Caco-2 (cell line): ENCODE results near the gene SLX9. TPM values are rescaled to one million over a fixed set of nuclear protein-coding genes. Genes with fewer than 3 reads are reported as not detected.

ENCODE experiments used
- BruUV-seq: library from RNA; stranded (reverse); fragments of 400-500 nt; replicated peaks from 2 replicates; lab custom pipeline; 2021; lab: Mats Ljungman, UMichigan
- CTCF ChIA-PET: fragments of 300-600 bp; sonication (Branson Sonifier 250); formaldehyde crosslinking; loops from one replicate; lab custom pipeline; 2022; ENCODE audit warnings: antibody characterized with exemption; lab: Charles Lee
- POLR2A ChIA-PET: fragments of 300-600 bp; sonication (Branson Sonifier 250); formaldehyde crosslinking; loops from one replicate; lab custom pipeline; 2022; ENCODE audit warnings: antibody characterized with exemption; lab: Charles Lee
- DNase-seq, 2 experiments: peaks; one replicate each; pipeline versions ENCODE4 v3.0.0 to v3.0.0-alpha.2; 2020 to 2022
- H3K27me3 ChIP-seq: replicated peaks from 2 replicates; pipeline ENCODE4 v1.6.0; 2011; ENCODE audit warnings: low read length; ENCODE audit not compliant: control insufficient read depth, insufficient read depth
- H3K36me3 ChIP-seq: 2 replicates; pipeline ENCODE4 v1.5.1; 2011; ENCODE audit warnings: low read length; ENCODE audit not compliant: control insufficient read depth, insufficient read depth
- H3K4me1 ChIP-seq: fragments of 250-450 bp; sonication (Bioruptor Pico); 2 replicates; pipeline ENCODE4 v1.5.1; 2020; ENCODE audit warnings: mild to moderate bottlenecking
- H3K4me3 ChIP-seq: 2 replicates; pipeline ENCODE4 v1.5.1; 2011; ENCODE audit warnings: low read depth, mild to moderate bottlenecking, control low read depth, low read length
- H3K9me3 ChIP-seq: fragments of 250-450 bp; sonication (Bioruptor Pico); 2 replicates; pipeline ENCODE4 v1.5.1; 2020; ENCODE audit warnings: mild to moderate bottlenecking, moderate library complexity
- H3K27ac Mint-ChIP-seq: one replicate; pipeline ENCODE4 v1.8.0; 2022; ENCODE audit warnings: mixed read lengths; ENCODE audit not compliant: unreplicated experiment
- H3K27me3 Mint-ChIP-seq: one replicate; pipeline ENCODE4 v1.8.0; 2022; ENCODE audit warnings: mixed read lengths; ENCODE audit not compliant: insufficient read depth, unreplicated experiment
- H3K36me3 Mint-ChIP-seq: one replicate; pipeline ENCODE4 v1.8.0; 2022; ENCODE audit warnings: mild to moderate bottlenecking, mixed read lengths; ENCODE audit not compliant: insufficient read depth, unreplicated experiment
- H3K4me1 Mint-ChIP-seq: one replicate; pipeline ENCODE4 v1.8.0; 2022; ENCODE audit warnings: low read depth, mixed read lengths; ENCODE audit not compliant: unreplicated experiment
- H3K4me3 Mint-ChIP-seq: one replicate; pipeline ENCODE4 v1.8.0; 2022; ENCODE audit warnings: mild to moderate bottlenecking, moderate library complexity, mixed read lengths; ENCODE audit not compliant: unreplicated experiment
- H3K9me3 Mint-ChIP-seq: one replicate; pipeline ENCODE4 v1.8.0; 2022; ENCODE audit warnings: mixed read lengths; ENCODE audit not compliant: unreplicated experiment
- intact Hi-C: fragments of 100-400 bp; cut with micrococcal nuclease; formaldehyde crosslinking; loops from one replicate; pipeline ENCODE4 v1.10.0; 2022; ENCODE audit not compliant: unreplicated experiment
- total RNA-seq: library from RNA; stranded (reverse); gene quantifications from 2 replicates; pipeline ENCODE4 v1.2.3, GENCODE V29; 2022
- TF ChIP-seq, protein P1 (sequence below), 2 experiments: fragments of 200-600 bp in 1 of 2; IDR thresholded peaks; 1 replicate in 1 of 2; 2 replicates in 1 of 2; pipeline versions ENCODE4 v1.5.1 to v1.8.0; 2011 to 2022; ENCODE audit warnings: antibody characterized with exemption in 1 of 2, control low read depth in 1 of 2, inconsistent platforms in 1 of 2, low read depth in 1 of 2, low read length in 1 of 2, mild to moderate bottlenecking in 1 of 2, moderate library complexity in 1 of 2; ENCODE audit not compliant: insufficient read depth in 1 of 2, severe bottlenecking in 1 of 2, unreplicated experiment in 1 of 2

Gene SLX9
- total RNA-seq, 1 experiment from 2014 or later, result 62.1 TPM

DNA sequence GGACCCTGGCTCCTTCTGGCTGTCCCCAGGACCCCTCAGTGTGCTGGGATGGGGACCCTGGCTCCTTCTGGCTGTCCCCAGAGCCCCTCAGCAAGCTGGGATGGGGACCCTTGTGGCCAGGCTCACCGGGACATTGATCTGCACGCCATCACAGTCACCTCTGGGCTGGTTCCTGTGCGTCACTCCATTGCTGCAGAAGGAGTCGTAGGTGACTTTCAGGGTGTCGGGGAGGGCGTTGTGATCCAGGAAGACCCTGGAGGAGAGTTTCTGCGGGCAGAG, 46.6 kb upstream of the SLX9 start:
- POLR2A ChIA-PET, result no interaction called here
- Mint-ChIP-seq H3K4me3 (no peak overlapping the region), H3K27me3 (peaks cover 4% of the 10 kb centered on the region), H3K4me1 (no peaks in the 10 kb centered on the region), H3K36me3 (no peaks in the 10 kb centered on the region), H3K27ac (no peak overlapping the region), H3K9me3 (no peaks in the 10 kb centered on the region)
- DNase-seq, result no peak
- Histone ChIP-seq H3K4me1 (no peaks in the 10 kb centered on the region), H3K36me3 (no peaks in the 10 kb centered on the region), H3K27me3 (no peaks in the 10 kb centered on the region), H3K9me3 (no peaks in the 10 kb centered on the region), H3K4me3 (no peak overlapping the region)
- CTCF ChIA-PET, result interaction anchor here (2.9 kb wide), 1 partner anchor 38 kb away, joined by 11 read pairs; no protein-coding TSS in a partner anchor
- no TSS peak for BruUV-seq
- intact Hi-C loops, result loop anchor here (2.0 kb wide), 1 partner anchor 40 kb away; no protein-coding TSS in a partner anchor
- TF ChIP-seq, protein P1, sequence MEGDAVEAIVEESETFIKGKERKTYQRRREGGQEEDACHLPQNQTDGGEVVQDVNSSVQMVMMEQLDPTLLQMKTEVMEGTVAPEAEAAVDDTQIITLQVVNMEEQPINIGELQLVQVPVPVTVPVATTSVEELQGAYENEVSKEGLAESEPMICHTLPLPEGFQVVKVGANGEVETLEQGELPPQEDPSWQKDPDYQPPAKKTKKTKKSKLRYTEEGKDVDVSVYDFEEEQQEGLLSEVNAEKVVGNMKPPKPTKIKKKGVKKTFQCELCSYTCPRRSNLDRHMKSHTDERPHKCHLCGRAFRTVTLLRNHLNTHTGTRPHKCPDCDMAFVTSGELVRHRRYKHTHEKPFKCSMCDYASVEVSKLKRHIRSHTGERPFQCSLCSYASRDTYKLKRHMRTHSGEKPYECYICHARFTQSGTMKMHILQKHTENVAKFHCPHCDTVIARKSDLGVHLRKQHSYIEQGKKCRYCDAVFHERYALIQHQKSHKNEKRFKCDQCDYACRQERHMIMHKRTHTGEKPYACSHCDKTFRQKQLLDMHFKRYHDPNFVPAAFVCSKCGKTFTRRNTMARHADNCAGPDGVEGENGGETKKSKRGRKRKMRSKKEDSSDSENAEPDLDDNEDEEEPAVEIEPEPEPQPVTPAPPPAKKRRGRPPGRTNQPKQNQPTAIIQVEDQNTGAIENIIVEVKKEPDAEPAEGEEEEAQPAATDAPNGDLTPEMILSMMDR (IDR thresholded peaks at IDR 0.05; ENCODE audit: insufficient read depth in 1 of 2, low read depth in 1 of 2, low read length in 1 of 2, severe bottlenecking in 1 of 2, unreplicated experiment in 1 of 2), result no peak

DNA sequence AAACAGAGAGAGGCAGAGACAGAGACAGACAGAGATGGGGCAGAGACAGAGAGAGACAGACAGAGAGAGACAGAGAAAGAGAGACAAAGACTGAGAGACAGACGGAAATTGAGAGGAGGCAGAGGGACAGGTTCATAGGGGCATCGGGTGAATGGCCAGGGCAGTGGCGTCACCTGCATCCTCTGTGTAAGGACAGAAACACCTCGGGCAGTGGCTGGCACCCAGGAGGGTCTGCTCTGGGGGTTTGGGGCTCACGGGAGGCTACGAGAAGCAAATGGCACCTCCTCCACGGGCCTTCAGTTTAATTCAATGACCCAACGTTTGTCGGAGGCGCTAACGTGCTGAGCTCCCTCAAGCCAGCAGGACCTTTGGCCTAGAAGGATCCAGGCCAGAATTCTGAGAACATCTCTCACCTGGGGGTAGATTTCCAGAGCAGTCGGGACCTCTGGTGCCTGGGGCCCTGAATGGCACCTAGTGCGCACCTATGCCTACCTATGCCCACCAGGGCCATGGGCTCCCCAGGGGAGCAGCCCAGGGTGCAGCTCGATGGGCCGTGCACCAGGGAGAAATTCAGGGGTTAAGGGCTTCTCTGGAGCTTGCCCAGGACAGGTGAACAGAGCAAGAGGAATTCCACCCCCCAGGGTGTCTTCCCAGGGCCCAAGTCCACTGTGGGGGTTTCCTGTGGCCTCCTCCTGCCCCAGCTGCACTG, 45.7 kb upstream of the SLX9 start:
- ChIA-PET CTCF (interaction anchor here (0.8 to 2.9 kb wide), 2 partner anchors 38 to 52 kb away, joined by 4 to 11 read pairs; no protein-coding TSS in a partner anchor), POLR2A (no interaction called here)
- Histone ChIP-seq H3K27me3 (no peaks in the 10 kb centered on the region), H3K4me1 (no peaks in the 10 kb centered on the region), H3K9me3 (no peaks in the 10 kb centered on the region), H3K4me3 (no peak overlapping the region), H3K36me3 (no peaks in the 10 kb centered on the region)
- Mint-ChIP-seq H3K27me3 (peaks cover 4% of the 10 kb centered on the region), H3K4me3 (no peak overlapping the region), H3K4me1 (no peaks in the 10 kb centered on the region), H3K36me3 (no peaks in the 10 kb centered on the region), H3K9me3 (no peaks in the 10 kb centered on the region), H3K27ac (no peak overlapping the region)
- intact Hi-C loops, result loop anchor here (2.0 kb wide), 1 partner anchor 39 kb away; no protein-coding TSS in a partner anchor
- TF ChIP-seq, protein P1 (IDR thresholded peaks at IDR 0.05; ENCODE audit: insufficient read depth in 1 of 2, low read depth in 1 of 2, low read length in 1 of 2, severe bottlenecking in 1 of 2, unreplicated experiment in 1 of 2), result no peak
- DNase-seq, result no peak
- no TSS peak for BruUV-seq

DNA sequence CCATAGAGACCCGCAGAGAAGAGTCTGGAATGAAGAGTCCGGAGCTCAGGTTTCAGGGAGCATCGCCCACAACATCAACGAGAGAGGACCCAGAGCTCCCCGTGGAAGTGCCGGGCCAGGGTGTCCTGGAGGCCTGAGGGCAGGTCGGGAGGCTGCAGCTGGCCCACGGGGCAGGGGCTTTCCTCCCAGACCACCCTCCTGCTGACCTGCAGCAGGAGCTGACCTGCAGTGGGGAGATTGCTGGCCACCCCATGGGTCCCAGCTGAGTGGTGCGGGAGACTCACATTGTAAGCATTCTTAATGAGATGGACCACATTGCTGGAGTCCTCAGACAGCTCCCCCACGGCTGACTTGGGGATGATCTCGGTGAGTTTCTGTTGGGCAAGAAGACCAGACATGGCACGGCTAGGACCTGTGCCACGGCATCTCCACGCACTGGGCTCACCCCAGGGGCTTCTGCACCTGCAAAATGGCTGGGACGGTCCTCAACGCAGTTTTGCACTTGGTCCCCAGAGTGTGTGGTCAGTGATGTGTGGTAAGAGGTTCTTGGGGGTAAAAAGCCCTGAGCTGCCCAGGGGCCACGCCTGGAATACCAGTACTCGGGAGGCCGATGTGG, 45.0 kb upstream of the SLX9 start:
- Mint-ChIP-seq H3K27ac (no peak overlapping the region), H3K4me1 (no peaks in the 10 kb centered on the region), H3K4me3 (no peak overlapping the region), H3K9me3 (no peaks in the 10 kb centered on the region), H3K27me3 (peaks cover 4% of the 10 kb centered on the region), H3K36me3 (no peaks in the 10 kb centered on the region)
- H3K4me1 ChIP-seq, result no peaks in the 10 kb centered on the region
- DNase-seq, result no peak
- H3K27me3 ChIP-seq, result no peaks in the 10 kb centered on the region
- CTCF ChIA-PET, result interaction anchor here (0.8 to 2.9 kb wide), 2 partner anchors 37 to 52 kb away, joined by 4 to 11 read pairs; no protein-coding TSS in a partner anchor
- POLR2A ChIA-PET, result no interaction called here
- TF ChIP-seq, protein P1 (IDR thresholded peaks at IDR 0.05; ENCODE audit: insufficient read depth in 1 of 2, low read depth in 1 of 2, low read length in 1 of 2, severe bottlenecking in 1 of 2, unreplicated experiment in 1 of 2), result no peak
- no peaks in the 10 kb centered on the region for H3K36me3 ChIP-seq
- H3K9me3 ChIP-seq, result no peaks in the 10 kb centered on the region
- intact Hi-C loops, result no loop called here
- no peak overlapping the region for H3K4me3 ChIP-seq
- no TSS peak for BruUV-seq
